BE2C (cell line): ENCODE measurements around the gene RFX1.

Source experiments
- DNase-seq: peaks from one replicate; pipeline ENCODE4 v3.0.0-alpha.2; 2020
- H3K27me3 ChIP-seq: fragments of 250-450 bp; sonication (Bioruptor Pico); 2 replicates; pipeline ENCODE4 v1.5.1; 2020; ENCODE audit warnings: mild to moderate bottlenecking
- H3K36me3 ChIP-seq: fragments of 250-450 bp; sonication (Bioruptor Pico); 2 replicates; pipeline ENCODE4 v1.5.1; 2020; ENCODE audit warnings: mild to moderate bottlenecking
- H3K4me1 ChIP-seq: fragments of 250-450 bp; sonication (Bioruptor Pico); 2 replicates; pipeline ENCODE4 v1.5.1; 2020
- H3K4me3 ChIP-seq: 2 replicates; pipeline ENCODE4 v1.5.1; 2011; ENCODE audit warnings: low read depth, low read length
- H3K9me3 ChIP-seq: fragments of 250-450 bp; sonication (Bioruptor Pico); 2 replicates; pipeline ENCODE4 v1.5.1; 2020
- CTCF ChIP-seq: IDR thresholded peaks from 2 replicates; pipeline ENCODE4 v1.5.1; 2012; ENCODE audit warnings: mild to moderate bottlenecking, low read depth, low read length

The RFX1 gene

GRCh38 chr19:13993590-13994300 lies 12.4 kb downstream of the RFX1 start:
- H3K4me1 ChIP-seq, result peaks cover 9% of the 10 kb centered on the region
- no peak for TF ChIP-seq CTCF
- H3K36me3 ChIP-seq, result peaks cover 6% of the 10 kb centered on the region; the same call in 1 of the 2 replicates

GRCh38 chr19:13992025-13992424 lies 14.1 kb downstream of the RFX1 start:
- Histone ChIP-seq H3K36me3 (peaks cover 6% of the 10 kb centered on the region; the same call in 1 of the 2 replicates), H3K9me3 (no peaks in the 10 kb centered on the region), H3K4me1 (peaks cover 16% of the 10 kb centered on the region), H3K27me3 (no peaks in the 10 kb centered on the region), H3K4me3 (no peak overlapping the region)
- DNase-seq, result no peak
- no peak for TF ChIP-seq CTCF

More at GRCh38 chr19:13993590-13994300, 12.4 kb downstream of the RFX1 start:
- no peaks in the 10 kb centered on the region for H3K27me3 ChIP-seq
- peak; percentile 63 for DNase-seq
- H3K9me3 ChIP-seq, result no peaks in the 10 kb centered on the region
- H3K4me3 ChIP-seq, result peak overlapping the region; percentile 46

GRCh38 chr19:13990085-13990484 lies 16.0 kb downstream of the RFX1 start:
- Histone ChIP-seq H3K4me1 (peaks cover 32% of the 10 kb centered on the region), H3K27me3 (no peaks in the 10 kb centered on the region), H3K9me3 (no peaks in the 10 kb centered on the region), H3K4me3 (no peak overlapping the region), H3K36me3 (peaks cover 6% of the 10 kb centered on the region; the same call in 1 of the 2 replicates)
- DNase-seq, result no peak
- no peak for TF ChIP-seq CTCF

- Histone ChIP-seq H3K9me3 (no peaks in the 10 kb centered on the region), H3K4me3 (no peak overlapping the region), H3K27me3 (no peaks in the 10 kb centered on the region), H3K36me3 (peaks cover 6% of the 10 kb centered on the region; the same call in 1 of the 2 replicates), H3K4me1 (peaks cover 32% of the 10 kb centered on the region)
- no peak for DNase-seq
- TF ChIP-seq CTCF, result no peak
These were observed 16.6 kb downstream of the RFX1 start for GRCh38 chr19:13989487-13989886.

GRCh38 chr19:13987101-13987890 lies 18.8 kb downstream of the RFX1 start:
- DNase-seq, result no peak

More at GRCh38 chr19:13987101-13987890, 18.8 kb downstream of the RFX1 start:
- no peaks in the 10 kb centered on the region for H3K9me3 ChIP-seq
- H3K4me3 ChIP-seq, result no peak overlapping the region
- H3K27me3 ChIP-seq, result no peaks in the 10 kb centered on the region
- peaks cover 5% of the 10 kb centered on the region; the same call in 1 of the 2 replicates for H3K36me3 ChIP-seq
- H3K4me1 ChIP-seq, result peaks cover 22% of the 10 kb centered on the region
- no peak for TF ChIP-seq CTCF
